ENCODE data around the gene FHL2. TPM values are rescaled to one million over a fixed set of nuclear protein-coding genes. Genes with fewer than 3 reads are reported as not detected.
A peak's percentile ranks its signal among the peaks of the same experiment; 100 is the strongest.

FHL2 gene
- total RNA-seq, 1 donor from 2014 or later: 13.8 TPM

DNA sequence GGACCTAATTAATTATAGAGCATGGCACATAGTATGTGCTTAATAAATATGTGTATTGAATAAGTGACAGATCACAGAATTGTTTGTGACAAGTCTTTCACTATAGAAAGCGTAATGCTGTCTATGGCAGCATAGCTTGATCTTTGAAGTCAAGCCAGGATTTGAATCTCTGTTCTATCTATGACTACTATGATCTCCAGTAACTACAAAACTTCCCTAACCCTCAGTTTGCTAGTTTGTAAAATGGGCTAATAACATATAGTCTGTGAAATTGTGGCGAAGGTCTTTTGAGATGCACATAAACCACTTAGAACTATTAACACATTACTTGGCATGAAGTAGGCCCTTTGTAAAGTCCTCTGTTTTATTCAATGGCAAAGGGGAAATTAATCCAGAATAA is 4.0 kb upstream of the FHL2 start:
- Histone ChIP-seq H3K27me3 (peaks cover 17% of the 10 kb centered on the region), H3K4me3 (no peak overlapping the region), H3K36me3 (no peaks in the 10 kb centered on the region), H3K9me3 (no peaks in the 10 kb centered on the region), H3K4me1 (peaks cover 5% of the 10 kb centered on the region), H3K27ac (no peak overlapping the region)
- ATAC-seq (no peak), DNase-seq (no peak)
- TF ChIP-seq, protein P1, sequence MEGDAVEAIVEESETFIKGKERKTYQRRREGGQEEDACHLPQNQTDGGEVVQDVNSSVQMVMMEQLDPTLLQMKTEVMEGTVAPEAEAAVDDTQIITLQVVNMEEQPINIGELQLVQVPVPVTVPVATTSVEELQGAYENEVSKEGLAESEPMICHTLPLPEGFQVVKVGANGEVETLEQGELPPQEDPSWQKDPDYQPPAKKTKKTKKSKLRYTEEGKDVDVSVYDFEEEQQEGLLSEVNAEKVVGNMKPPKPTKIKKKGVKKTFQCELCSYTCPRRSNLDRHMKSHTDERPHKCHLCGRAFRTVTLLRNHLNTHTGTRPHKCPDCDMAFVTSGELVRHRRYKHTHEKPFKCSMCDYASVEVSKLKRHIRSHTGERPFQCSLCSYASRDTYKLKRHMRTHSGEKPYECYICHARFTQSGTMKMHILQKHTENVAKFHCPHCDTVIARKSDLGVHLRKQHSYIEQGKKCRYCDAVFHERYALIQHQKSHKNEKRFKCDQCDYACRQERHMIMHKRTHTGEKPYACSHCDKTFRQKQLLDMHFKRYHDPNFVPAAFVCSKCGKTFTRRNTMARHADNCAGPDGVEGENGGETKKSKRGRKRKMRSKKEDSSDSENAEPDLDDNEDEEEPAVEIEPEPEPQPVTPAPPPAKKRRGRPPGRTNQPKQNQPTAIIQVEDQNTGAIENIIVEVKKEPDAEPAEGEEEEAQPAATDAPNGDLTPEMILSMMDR (IDR thresholded peaks at IDR 0.05): no peak
- intact Hi-C loops (cut with DNase I): no loop called here

DNA sequence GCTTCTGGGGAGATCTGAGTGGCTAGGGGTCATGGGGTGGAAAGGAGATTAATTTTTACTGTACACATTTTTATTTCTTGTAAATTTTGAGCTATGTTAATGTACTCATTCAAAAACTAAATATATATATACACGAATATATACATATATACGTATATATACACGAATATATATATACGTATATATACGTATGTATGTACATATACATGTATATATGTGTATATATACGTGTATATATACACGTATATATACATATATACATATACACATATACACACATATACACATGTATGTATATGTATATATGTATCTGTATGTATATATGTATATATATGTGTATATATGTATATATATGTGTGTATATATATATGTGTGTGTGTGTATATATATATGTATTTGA is 3.0 kb upstream of the FHL2 start:
- TF ChIP-seq, protein P1 (IDR thresholded peaks at IDR 0.05): no peak
- no peak for DNase-seq
- intact Hi-C loops (cut with DNase I): no loop called here
- Histone ChIP-seq H3K27me3 (peaks cover 17% of the 10 kb centered on the region), H3K4me1 (peaks cover 5% of the 10 kb centered on the region), H3K27ac (no peak overlapping the region), H3K9me3 (no peaks in the 10 kb centered on the region), H3K4me3 (no peak overlapping the region), H3K36me3 (no peaks in the 10 kb centered on the region)
- ATAC-seq: no peak

DNA sequence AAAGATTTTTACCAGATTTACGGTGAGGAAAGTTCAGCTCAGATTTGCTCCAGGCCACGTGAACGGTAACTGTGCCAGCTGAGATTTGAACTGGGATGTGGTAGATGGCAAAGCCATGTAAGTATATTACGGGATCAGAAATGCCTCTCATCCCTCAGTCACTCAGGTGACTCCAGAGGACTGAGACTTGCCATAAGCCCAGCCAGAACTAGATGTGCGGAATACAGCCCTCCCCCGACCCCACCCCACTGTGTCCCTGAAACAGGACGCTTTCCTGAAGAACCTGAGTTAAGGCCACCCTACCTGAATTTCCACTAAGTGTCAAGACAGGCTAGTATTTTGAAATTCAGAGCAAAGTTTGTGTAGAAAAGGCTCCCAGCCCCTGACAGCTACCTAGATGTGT is 1.3 kb upstream of the FHL2 start:
- no peak overlapping the region for H3K27ac ChIP-seq
- intact Hi-C loops (cut with DNase I): no loop called here

DNA sequence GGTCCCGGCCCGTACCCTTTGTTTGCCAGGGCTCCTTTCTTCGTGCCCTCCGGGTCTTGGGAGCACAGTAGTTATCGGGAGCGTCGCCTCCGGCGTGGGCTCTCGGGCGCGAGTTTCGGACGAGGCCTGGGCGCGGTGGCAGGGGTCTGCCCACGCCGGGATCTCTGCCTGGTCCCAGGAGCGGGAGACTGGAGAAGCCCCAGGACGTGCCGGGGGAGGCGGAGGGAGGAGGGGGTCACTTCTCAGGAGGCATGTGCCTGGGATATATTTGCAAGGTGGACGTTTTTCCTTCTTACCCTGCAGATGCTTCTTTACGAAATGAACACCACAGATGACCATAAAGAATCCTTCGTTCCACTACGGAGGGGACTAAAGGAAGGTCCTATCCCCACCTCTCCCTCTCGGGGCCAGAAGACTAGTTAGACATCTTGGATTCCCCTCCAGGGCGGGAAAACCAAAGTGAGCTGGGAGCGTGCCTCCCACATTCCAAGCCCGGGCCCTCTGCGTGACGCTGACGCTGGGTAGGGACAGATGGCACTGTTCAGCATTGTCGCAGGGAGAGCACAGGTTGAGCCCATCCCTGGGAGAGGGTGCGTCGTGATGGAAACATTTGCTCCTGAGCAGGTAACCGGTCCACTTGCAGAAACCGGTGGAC is 483 bp upstream of the FHL2 start:
- H3K9me3 ChIP-seq: no peaks in the 10 kb centered on the region
- H3K4me1 ChIP-seq: peaks cover 5% of the 10 kb centered on the region
- H3K27me3 ChIP-seq: peaks cover 14% of the 10 kb centered on the region
- intact Hi-C loops (cut with DNase I): no loop called here
- ATAC-seq (no peak), DNase-seq (no peak)
- H3K27ac ChIP-seq: peak overlapping the region; percentile 71
- no peaks in the 10 kb centered on the region for H3K36me3 ChIP-seq
- TF ChIP-seq, protein P1 (IDR thresholded peaks at IDR 0.05): no peak
- peak overlapping the region; percentile 56 for H3K4me3 ChIP-seq

More for the DNA sequence above, 1.3 kb upstream of the FHL2 start:
- DNase-seq (no peak), ATAC-seq (no peak)
- H3K4me1 ChIP-seq: peaks cover 5% of the 10 kb centered on the region
- no peaks in the 10 kb centered on the region for H3K9me3 ChIP-seq
- no peaks in the 10 kb centered on the region for H3K36me3 ChIP-seq
- H3K27me3 ChIP-seq: peaks cover 14% of the 10 kb centered on the region
- no peak overlapping the region for H3K4me3 ChIP-seq
- TF ChIP-seq, protein P1 (IDR thresholded peaks at IDR 0.05): no peak

GRCh38 chr2:105397953-105398335 is 907 bp downstream of the FHL2 start:
- ATAC-seq (no peak), DNase-seq (no peak)
- H3K4me3 ChIP-seq: peak overlapping the region; percentile 56
- no peaks in the 10 kb centered on the region for H3K36me3 ChIP-seq
- intact Hi-C loops (cut with DNase I): no loop called here
- H3K4me1 ChIP-seq: peaks cover 5% of the 10 kb centered on the region
- TF ChIP-seq, protein P1 (IDR thresholded peaks at IDR 0.05): no peak
- peaks cover 18% of the 10 kb centered on the region for H3K27me3 ChIP-seq
- H3K27ac ChIP-seq: peak overlapping the region; percentile 71
- no peaks in the 10 kb centered on the region for H3K9me3 ChIP-seq

Measured in upper lobe of right lung (tissue), 1 donor.